Colonic mucosa (tissue), 4 donors: ENCODE data around the gene CD274. TPM values are rescaled to one million over a fixed set of nuclear protein-coding genes. Genes with fewer than 3 reads are reported as not detected.

Experiments used
- DNase-seq: peaks from one replicate; pipeline ENCODE4 v3.0.0-alpha.2; 2020
- H3K27ac ChIP-seq: fragments of 200-600 bp; one replicate; pipeline ENCODE4 v1.8.0; 2021
- H3K27me3 ChIP-seq: fragments of 200-600 bp; one replicate; pipeline ENCODE4 v1.8.0; 2021
- H3K36me3 ChIP-seq: fragments of 200-600 bp; one replicate; pipeline ENCODE4 v1.8.0; 2021
- H3K4me1 ChIP-seq: fragments of 200-600 bp; one replicate; pipeline ENCODE4 v1.8.0; 2021; ENCODE audit warnings: mild to moderate bottlenecking
- H3K4me3 ChIP-seq: fragments of 200-600 bp; one replicate; pipeline ENCODE4 v1.8.0; 2021
- H3K9ac ChIP-seq, 2 donors: one replicate each; pipeline ENCODE4 v1.7.0; 2013; ENCODE audit warnings: control low read depth in 2 of 2, low read depth in 2 of 2, low read length in 2 of 2
- H3K9me3 ChIP-seq: fragments of 200-600 bp; one replicate; pipeline ENCODE4 v1.8.0; 2021
- intact Hi-C: fragments of 100-400 bp; cut with DNase I; formaldehyde crosslinking; loops from one replicate; pipeline ENCODE4 v1.14.1; 2022
- total RNA-seq, 2 donors: library from RNA; stranded (reverse); fragmentation: NEBNext Ultra II Directional in 1 of 2; extraction: Animal tissue kit (Norgen Biotek cat#: 25700) in 1 of 2; gene quantifications; one replicate each; pipeline ENCODE4 v1.2.1, GENCODE V29; 2021
- TF ChIP-seq, protein P1 (sequence below): fragments of 200-600 bp; IDR thresholded peaks from one replicate; pipeline ENCODE4 v1.8.0; 2022; ENCODE audit warnings: antibody characterized with exemption, mild to moderate bottlenecking
- donor health status: healthy.
- donor health status: DM: no; HTN: no; CAD: no.
- donor health status: DM: no; HTN: no; CAD: no.

The CD274 gene
- total RNA-seq, 2 donors from 2014 or later: 1.6 to 2.0 TPM

DNA sequence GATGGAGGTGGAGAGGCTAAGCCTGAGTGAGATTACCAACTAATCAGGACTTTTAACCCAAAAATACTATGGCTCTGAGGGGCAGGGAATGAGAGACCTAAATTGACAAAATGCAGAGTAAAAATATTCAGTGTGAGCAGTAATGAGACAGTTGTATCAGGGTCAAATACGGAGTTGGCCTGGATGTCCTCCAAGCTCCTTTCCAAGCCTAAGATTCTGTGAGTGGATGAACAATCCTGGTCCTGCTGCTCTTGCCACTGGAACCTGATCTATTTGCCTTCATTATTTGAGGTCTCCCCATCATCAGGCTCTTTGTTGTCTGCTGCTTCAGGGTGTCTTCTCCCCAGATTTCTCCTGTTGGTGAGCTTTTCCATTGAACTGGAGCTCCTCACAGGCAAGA is 61.1 kb downstream of the CD274 start:
- Histone ChIP-seq H3K4me3 (no peak overlapping the region), H3K9ac (no peak overlapping the region), H3K27ac (no peak overlapping the region), H3K9me3 (no peaks in the 10 kb centered on the region), H3K4me1 (no peaks in the 10 kb centered on the region), H3K36me3 (no peaks in the 10 kb centered on the region), H3K27me3 (no peaks in the 10 kb centered on the region)
- TF ChIP-seq, protein P1, sequence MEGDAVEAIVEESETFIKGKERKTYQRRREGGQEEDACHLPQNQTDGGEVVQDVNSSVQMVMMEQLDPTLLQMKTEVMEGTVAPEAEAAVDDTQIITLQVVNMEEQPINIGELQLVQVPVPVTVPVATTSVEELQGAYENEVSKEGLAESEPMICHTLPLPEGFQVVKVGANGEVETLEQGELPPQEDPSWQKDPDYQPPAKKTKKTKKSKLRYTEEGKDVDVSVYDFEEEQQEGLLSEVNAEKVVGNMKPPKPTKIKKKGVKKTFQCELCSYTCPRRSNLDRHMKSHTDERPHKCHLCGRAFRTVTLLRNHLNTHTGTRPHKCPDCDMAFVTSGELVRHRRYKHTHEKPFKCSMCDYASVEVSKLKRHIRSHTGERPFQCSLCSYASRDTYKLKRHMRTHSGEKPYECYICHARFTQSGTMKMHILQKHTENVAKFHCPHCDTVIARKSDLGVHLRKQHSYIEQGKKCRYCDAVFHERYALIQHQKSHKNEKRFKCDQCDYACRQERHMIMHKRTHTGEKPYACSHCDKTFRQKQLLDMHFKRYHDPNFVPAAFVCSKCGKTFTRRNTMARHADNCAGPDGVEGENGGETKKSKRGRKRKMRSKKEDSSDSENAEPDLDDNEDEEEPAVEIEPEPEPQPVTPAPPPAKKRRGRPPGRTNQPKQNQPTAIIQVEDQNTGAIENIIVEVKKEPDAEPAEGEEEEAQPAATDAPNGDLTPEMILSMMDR: no peak
- no peak for DNase-seq
- intact Hi-C loops: no loop called here

DNA sequence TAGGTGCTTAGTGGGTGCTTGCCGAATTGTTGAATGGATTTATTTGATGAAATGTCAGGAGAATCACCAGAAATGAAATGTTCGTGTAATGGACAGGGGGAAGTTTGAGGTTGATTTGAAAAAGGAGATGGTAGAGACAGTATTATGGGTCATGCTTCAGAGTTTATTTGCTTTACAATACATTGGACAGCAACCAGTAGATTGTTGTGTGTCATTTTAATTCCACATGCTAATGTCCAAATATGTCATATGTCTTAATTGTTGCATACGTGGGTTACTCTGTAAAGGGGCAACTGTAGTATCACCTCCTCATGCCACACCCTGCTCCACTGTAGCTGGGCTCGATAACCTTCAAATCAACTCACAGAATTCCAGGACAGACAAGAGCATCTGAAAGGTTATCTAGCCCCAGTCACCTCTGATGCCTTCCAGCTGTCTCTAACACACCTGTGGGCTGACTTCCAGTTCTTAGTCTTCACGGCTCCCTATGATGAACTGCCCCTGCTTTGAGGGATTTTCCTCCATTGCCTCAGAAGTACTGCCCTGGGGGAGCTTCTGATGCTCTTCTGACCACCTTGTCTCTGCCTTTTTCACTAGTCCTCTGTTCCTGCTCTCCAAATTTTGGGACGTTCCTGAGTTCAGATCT is 61.7 kb downstream of the CD274 start:
- TF ChIP-seq, protein P1: no peak
- Histone ChIP-seq H3K27ac (no peak overlapping the region), H3K9ac (no peak overlapping the region), H3K27me3 (no peaks in the 10 kb centered on the region), H3K4me1 (no peaks in the 10 kb centered on the region), H3K36me3 (no peaks in the 10 kb centered on the region), H3K9me3 (no peaks in the 10 kb centered on the region), H3K4me3 (no peak overlapping the region)
- DNase-seq: no peak
- intact Hi-C loops: no loop called here

DNA sequence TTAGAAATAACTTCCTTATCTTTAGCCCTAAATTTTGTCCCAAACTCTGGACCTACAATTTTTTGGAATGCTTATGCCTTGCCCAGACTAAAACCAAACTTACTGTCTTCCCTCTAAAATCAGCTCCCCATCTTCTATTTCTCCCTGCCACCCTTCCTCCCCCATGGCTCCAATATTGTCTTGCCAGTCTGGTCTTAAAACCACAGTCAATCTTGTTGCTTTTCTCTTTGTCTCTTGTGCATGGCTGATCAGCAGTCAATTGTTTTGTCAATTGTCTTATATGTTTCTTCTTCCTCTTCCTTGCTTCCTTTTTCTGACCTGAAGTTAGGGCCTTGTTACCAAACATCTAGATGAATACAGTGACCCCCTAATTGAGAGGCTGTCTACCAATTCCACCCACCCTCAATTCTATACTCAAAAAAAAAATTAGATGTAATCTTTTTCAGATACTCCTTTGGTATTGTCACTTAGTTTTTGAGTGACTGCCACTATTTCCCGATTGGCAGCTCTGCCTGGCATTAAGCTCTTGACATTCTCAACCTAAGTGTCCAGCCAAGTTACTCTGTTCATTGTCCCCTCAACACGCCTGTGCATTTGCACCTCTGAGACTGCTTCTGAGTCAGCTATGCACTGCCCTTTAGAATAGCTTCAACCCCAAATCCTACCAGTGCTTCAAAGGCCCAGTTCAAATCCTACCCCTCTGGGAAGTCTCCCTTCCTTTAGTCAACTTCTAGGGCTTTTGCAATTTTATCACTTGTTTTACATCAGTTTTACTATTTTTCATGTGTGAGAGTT is 62.5 kb downstream of the CD274 start:
- intact Hi-C loops: no loop called here
- TF ChIP-seq, protein P1: no peak
- no peak for DNase-seq
- H3K36me3 ChIP-seq: no peaks in the 10 kb centered on the region
- H3K27ac ChIP-seq: no peak overlapping the region
- no peak overlapping the region for H3K9ac ChIP-seq
- H3K27me3 ChIP-seq: no peaks in the 10 kb centered on the region
- no peak overlapping the region for H3K4me3 ChIP-seq
- H3K9me3 ChIP-seq: no peaks in the 10 kb centered on the region
- H3K4me1 ChIP-seq: no peaks in the 10 kb centered on the region

DNA sequence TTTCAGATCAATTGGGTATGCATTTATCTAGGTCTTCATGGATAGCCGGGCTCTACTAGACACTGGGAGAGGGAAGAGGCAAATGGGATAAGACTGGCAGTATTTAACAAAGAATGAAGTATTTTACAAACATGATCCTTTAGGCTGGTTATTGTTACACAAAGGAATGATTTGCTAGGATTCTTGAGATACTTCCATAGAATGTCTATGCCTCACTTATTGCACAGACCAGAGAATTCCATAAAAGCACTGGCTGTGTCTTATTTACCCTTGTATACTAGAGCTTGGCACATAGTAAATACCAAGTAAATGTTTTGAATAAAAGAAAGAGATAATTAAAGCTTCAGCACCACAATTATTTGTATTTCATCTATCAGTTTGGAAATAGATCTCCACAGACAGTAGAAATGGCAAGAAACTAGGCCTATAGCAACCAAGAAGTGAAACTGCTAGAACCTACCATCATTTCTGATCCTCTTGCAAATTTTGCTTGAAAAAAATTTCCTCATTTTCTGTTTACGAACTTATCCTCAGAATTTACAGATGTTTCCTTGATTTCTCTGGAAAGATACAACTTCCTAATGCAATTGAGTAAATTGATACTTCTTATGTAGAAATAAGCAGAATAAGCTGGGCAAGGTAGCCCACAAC is 63.7 kb downstream of the CD274 start:
- Histone ChIP-seq H3K4me1 (no peaks in the 10 kb centered on the region), H3K9ac (no peak overlapping the region), H3K36me3 (no peaks in the 10 kb centered on the region), H3K27me3 (no peaks in the 10 kb centered on the region), H3K9me3 (no peaks in the 10 kb centered on the region), H3K27ac (no peak overlapping the region), H3K4me3 (no peak overlapping the region)
- TF ChIP-seq, protein P1: no peak
- intact Hi-C loops: no loop called here
- DNase-seq: no peak

DNA sequence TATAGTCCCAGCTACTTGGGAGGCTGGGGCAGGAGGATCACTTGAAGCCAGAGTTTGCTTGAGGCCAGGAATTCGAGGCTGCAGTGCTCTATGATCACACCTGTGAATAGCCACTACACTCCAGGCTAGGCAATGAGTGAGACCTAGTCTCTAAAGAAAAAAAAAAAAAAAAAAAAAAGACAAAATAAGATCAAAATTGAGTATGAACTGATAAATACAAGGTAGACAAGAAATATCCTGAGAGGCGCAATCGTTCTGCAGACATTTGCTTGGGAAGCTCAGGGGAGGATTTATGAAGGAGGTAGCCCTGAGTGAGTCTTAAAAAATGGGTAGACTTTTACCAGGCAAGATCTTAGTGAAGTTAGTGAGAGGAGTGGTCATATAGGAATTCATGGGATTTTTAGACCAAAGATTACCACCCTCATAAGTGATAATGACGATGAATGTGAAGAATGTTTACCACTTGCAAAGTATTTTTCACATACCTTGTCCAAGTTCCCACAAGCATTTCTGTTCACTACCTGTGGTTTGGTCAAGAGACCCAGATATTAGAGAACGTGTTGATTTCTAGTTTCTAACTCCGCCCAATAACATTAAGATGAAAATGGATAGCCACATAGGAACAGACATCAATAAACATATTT is 64.4 kb downstream of the CD274 start:
- intact Hi-C loops: no loop called here
- H3K36me3 ChIP-seq: no peaks in the 10 kb centered on the region
- DNase-seq: no peak
- no peak overlapping the region for H3K4me3 ChIP-seq
- H3K27ac ChIP-seq: no peak overlapping the region
- TF ChIP-seq, protein P1: no peak
- no peaks in the 10 kb centered on the region for H3K27me3 ChIP-seq
- H3K4me1 ChIP-seq: no peaks in the 10 kb centered on the region
- no peaks in the 10 kb centered on the region for H3K9me3 ChIP-seq
- H3K9ac ChIP-seq: no peak overlapping the region
